BLaER1 (cell line): ENCODE results near the gene NEDD9.

Experiments used
- H3K27ac ChIP-seq: shearing (Covaris generic); formaldehyde crosslinking; 2 replicates; pipeline ENCODE4 v1.8.1; 2022
- H3K27me3 ChIP-seq: shearing (Covaris generic); formaldehyde crosslinking; 2 replicates; pipeline ENCODE4 v1.8.1; 2022
- H3K36me3 ChIP-seq: shearing (Covaris generic); formaldehyde crosslinking; 2 replicates; pipeline ENCODE4 v1.8.1; 2022
- H3K4me1 ChIP-seq: shearing (Covaris generic); formaldehyde crosslinking; 2 replicates; pipeline ENCODE4 v1.8.1; 2022
- H3K4me2 ChIP-seq: shearing (Covaris generic); formaldehyde crosslinking; 2 replicates; pipeline ENCODE4 v1.8.1; 2022
- H3K4me3 ChIP-seq: shearing (Covaris generic); formaldehyde crosslinking; 2 replicates; pipeline ENCODE4 v1.8.1; 2022
- H3K9ac ChIP-seq: shearing (Covaris generic); formaldehyde crosslinking; 2 replicates; pipeline ENCODE4 v1.8.1; 2022
- H3K9me3 ChIP-seq: shearing (Covaris generic); formaldehyde crosslinking; 2 replicates; pipeline ENCODE4 v1.8.1; 2022
- H4K20me1 ChIP-seq: shearing (Covaris generic); formaldehyde crosslinking; 2 replicates; pipeline ENCODE4 v1.8.1; 2022
- Cebpa-rat ChIP-seq: shearing (Covaris generic); IDR thresholded peaks from 2 replicates; pipeline ENCODE4 v1.8.1; 2022

NEDD9 gene

GRCh38 chr6:11245381-11246256, 13.2 kb upstream of the NEDD9 start:
- Histone ChIP-seq H3K4me2 (no peak overlapping the region), H3K27me3 (no peaks in the 10 kb centered on the region), H4K20me1 (no peaks in the 10 kb centered on the region), H3K9ac (no peak overlapping the region), H3K27ac (no peak overlapping the region), H3K36me3 (no peaks in the 10 kb centered on the region; the same call in 1 of the 2 replicates), H3K9me3 (peaks cover 16% of the 10 kb centered on the region), H3K4me3 (no peak overlapping the region), H3K4me1 (peaks cover 3% of the 10 kb centered on the region)
- TF ChIP-seq Cebpa-rat, result no peak

- H3K27me3 ChIP-seq, result no peaks in the 10 kb centered on the region
- no peak overlapping the region for H3K9ac ChIP-seq
- H3K9me3 ChIP-seq, result peaks cover 10% of the 10 kb centered on the region
- no peak for TF ChIP-seq Cebpa-rat
- H3K4me3 ChIP-seq, result no peak overlapping the region
- H3K27ac ChIP-seq, result no peak overlapping the region
- no peaks in the 10 kb centered on the region for H4K20me1 ChIP-seq
- no peak overlapping the region for H3K4me2 ChIP-seq
- H3K36me3 ChIP-seq, result no peaks in the 10 kb centered on the region; the same call in 1 of the 2 replicates
- peaks cover 13% of the 10 kb centered on the region for H3K4me1 ChIP-seq
Measured at GRCh38 chr6:11244387-11245126, 12.1 kb upstream of the NEDD9 start.

- H3K36me3 ChIP-seq, result no peaks in the 10 kb centered on the region; the same call in 1 of the 2 replicates
- H3K4me1 ChIP-seq, result peaks cover 18% of the 10 kb centered on the region
- no peak overlapping the region for H3K4me2 ChIP-seq
- no peaks in the 10 kb centered on the region for H3K27me3 ChIP-seq
- no peak overlapping the region for H3K4me3 ChIP-seq
- H3K27ac ChIP-seq, result no peak overlapping the region
- no peak for TF ChIP-seq Cebpa-rat
- no peak overlapping the region for H3K9ac ChIP-seq
- peaks cover 3% of the 10 kb centered on the region; the same call in 1 of the 2 replicates for H3K9me3 ChIP-seq
- H4K20me1 ChIP-seq, result no peaks in the 10 kb centered on the region
Measured at GRCh38 chr6:11243861-11244260, 11.4 kb upstream of the NEDD9 start.

- peaks cover 18% of the 10 kb centered on the region for H3K4me1 ChIP-seq
- no peak overlapping the region for H3K4me3 ChIP-seq
- TF ChIP-seq Cebpa-rat, result no peak
Measured at GRCh38 chr6:11242711-11243110, 10.2 kb upstream of the NEDD9 start.

GRCh38 chr6:11241793-11242201, 9.3 kb upstream of the NEDD9 start:
- no peak overlapping the region for H3K9ac ChIP-seq
- no peak overlapping the region for H3K4me2 ChIP-seq
- no peak overlapping the region for H3K27ac ChIP-seq
- H3K4me3 ChIP-seq, result no peak overlapping the region
- peaks cover 18% of the 10 kb centered on the region for H3K4me1 ChIP-seq
- no peak for TF ChIP-seq Cebpa-rat
- no peaks in the 10 kb centered on the region for H3K36me3 ChIP-seq
- H4K20me1 ChIP-seq, result no peaks in the 10 kb centered on the region
- no peaks in the 10 kb centered on the region for H3K9me3 ChIP-seq
- H3K27me3 ChIP-seq, result no peaks in the 10 kb centered on the region

More at GRCh38 chr6:11242711-11243110, 10.2 kb upstream of the NEDD9 start:
- Histone ChIP-seq H3K9me3 (no peaks in the 10 kb centered on the region), H3K9ac (no peak overlapping the region), H3K36me3 (no peaks in the 10 kb centered on the region), H3K27ac (no peak overlapping the region), H3K4me2 (no peak overlapping the region), H4K20me1 (no peaks in the 10 kb centered on the region), H3K27me3 (no peaks in the 10 kb centered on the region)

GRCh38 chr6:11241154-11241792, 8.8 kb upstream of the NEDD9 start:
- Histone ChIP-seq H3K9ac (no peak overlapping the region), H3K4me1 (peaks cover 18% of the 10 kb centered on the region), H4K20me1 (no peaks in the 10 kb centered on the region), H3K27me3 (no peaks in the 10 kb centered on the region), H3K4me2 (no peak overlapping the region), H3K4me3 (no peak overlapping the region), H3K9me3 (no peaks in the 10 kb centered on the region), H3K27ac (no peak overlapping the region), H3K36me3 (no peaks in the 10 kb centered on the region)
- no peak for TF ChIP-seq Cebpa-rat

- H3K27ac ChIP-seq, result no peak overlapping the region
- no peak for TF ChIP-seq Cebpa-rat
- no peaks in the 10 kb centered on the region for H3K27me3 ChIP-seq
- no peaks in the 10 kb centered on the region for H3K36me3 ChIP-seq
- H3K4me3 ChIP-seq, result no peak overlapping the region
- no peak overlapping the region for H3K9ac ChIP-seq
- no peaks in the 10 kb centered on the region for H4K20me1 ChIP-seq
- no peak overlapping the region for H3K4me2 ChIP-seq
- no peaks in the 10 kb centered on the region for H3K9me3 ChIP-seq
- H3K4me1 ChIP-seq, result peaks cover 29% of the 10 kb centered on the region
Measured at GRCh38 chr6:11237956-11238355, 5.5 kb upstream of the NEDD9 start.

- no peaks in the 10 kb centered on the region for H3K27me3 ChIP-seq
- H3K36me3 ChIP-seq, result no peaks in the 10 kb centered on the region
- peaks cover 30% of the 10 kb centered on the region for H3K4me1 ChIP-seq
- no peak overlapping the region for H3K27ac ChIP-seq
- H3K9me3 ChIP-seq, result no peaks in the 10 kb centered on the region
- TF ChIP-seq Cebpa-rat, result no peak
- no peaks in the 10 kb centered on the region for H4K20me1 ChIP-seq
- no peak overlapping the region for H3K4me2 ChIP-seq
- no peak overlapping the region for H3K4me3 ChIP-seq
- no peak overlapping the region for H3K9ac ChIP-seq
Measured at GRCh38 chr6:11237428-11237827, 5.0 kb upstream of the NEDD9 start.

- Histone ChIP-seq H4K20me1 (no peaks in the 10 kb centered on the region), H3K27me3 (no peaks in the 10 kb centered on the region), H3K4me2 (no peak overlapping the region), H3K9me3 (no peaks in the 10 kb centered on the region), H3K4me3 (no peak overlapping the region), H3K27ac (no peak overlapping the region), H3K36me3 (no peaks in the 10 kb centered on the region), H3K4me1 (peaks cover 33% of the 10 kb centered on the region), H3K9ac (no peak overlapping the region)
- no peak for TF ChIP-seq Cebpa-rat
Measured at GRCh38 chr6:11236915-11237314, 4.4 kb upstream of the NEDD9 start.
